H1 (cell line): ENCODE results near the gene MTARC2. TPM values are rescaled to one million over a fixed set of nuclear protein-coding genes. Genes with fewer than 3 reads are reported as not detected.

Source experiments
- CTCF ChIA-PET: fragments of 300-600 bp; sonication (Branson Sonifier 250); formaldehyde crosslinking; loops from one replicate; lab custom pipeline; 2021; ENCODE audit not compliant: partially characterized antibody; lab: Charles Lee
- POLR2A ChIA-PET: fragments of 300-600 bp; sonication (Branson Sonifier 250); formaldehyde crosslinking; loops from one replicate; lab custom pipeline; 2021; ENCODE audit warnings: inconsistent platforms; ENCODE audit not compliant: partially characterized antibody; lab: Charles Lee
- DNase-seq, 2 experiments: peaks; one replicate each; pipeline versions ENCODE4 v3.0.0 to v3.0.0-alpha.2; 2010 to 2022; ENCODE audit warnings: low spot score in 2 of 2, low read depth in 1 of 2, mixed read lengths in 1 of 2
- FAIRE-seq: peaks from 2 replicates; lab custom pipeline; 2011; peaks lifted over from hg19 to GRCh38; lab: Jason Lieb, UNC
- H2AFZ ChIP-seq: 2 replicates; pipeline ENCODE4 v1.8.1; 2012; ENCODE audit warnings: low read length, inconsistent platforms
- H2AK5ac ChIP-seq: 2 replicates; pipeline ENCODE4 v1.6.1; 2013; ENCODE audit warnings: low read depth, low read length
- H2BK120ac ChIP-seq: replicated peaks from 2 replicates; pipeline ENCODE3; 2013; ENCODE audit warnings: low read depth, low read length, inconsistent platforms
- H2BK12ac ChIP-seq: 2 replicates; pipeline ENCODE4 v1.6.1; 2013; ENCODE audit warnings: low read depth, low read length
- H2BK15ac ChIP-seq: 2 replicates; pipeline ENCODE4 v1.6.1; 2013; ENCODE audit warnings: low read length
- H2BK20ac ChIP-seq: 2 replicates; pipeline ENCODE4 v1.6.1; 2013; ENCODE audit warnings: low read length
- H2BK5ac ChIP-seq: 2 replicates; pipeline ENCODE4 v1.6.1; 2013; ENCODE audit warnings: low read depth, low read length
- H3K14ac ChIP-seq: 2 replicates; pipeline ENCODE4 v1.6.1; 2013; ENCODE audit warnings: inconsistent platforms; ENCODE audit not compliant: insufficient read length
- H3K18ac ChIP-seq: 2 replicates; pipeline ENCODE4 v1.6.1; 2013; ENCODE audit warnings: low read length; ENCODE audit errors: extremely low read depth
- H3K23ac ChIP-seq: 2 replicates; pipeline ENCODE4 v1.6.1; 2013; ENCODE audit warnings: inconsistent platforms; ENCODE audit not compliant: insufficient read length
- H3K23me2 ChIP-seq: 2 replicates; pipeline ENCODE4 v1.6.1; 2013; ENCODE audit warnings: low read depth, low read length
- H3K27ac ChIP-seq: 2 replicates; pipeline ENCODE4 v1.6.1; 2011; ENCODE audit warnings: low read depth, low read length, inconsistent platforms
- H3K27me3 ChIP-seq, 4 experiments: replicated peaks in 1 of 4; 1 replicate in 1 of 4; 2 replicates in 3 of 4; pipeline versions ENCODE4 v1.6.1 to v1.8.1; 2011 to 2013; ENCODE audit warnings: low read length in 3 of 4, mild to moderate bottlenecking in 3 of 4, inconsistent platforms in 2 of 4, mixed read lengths in 2 of 4, moderate library complexity in 1 of 4; ENCODE audit not compliant: control insufficient read depth in 3 of 4, insufficient read depth in 3 of 4; ENCODE audit errors: extremely low read depth in 1 of 4
- H3K36me3 ChIP-seq, 4 experiments: 2 replicates each; pipeline versions ENCODE4 v1.6.1 to v1.8.1; 2011 to 2013; ENCODE audit warnings: mild to moderate bottlenecking in 4 of 4, low read length in 3 of 4, moderate library complexity in 2 of 4, control low read depth in 1 of 4, inconsistent platforms in 1 of 4; ENCODE audit not compliant: insufficient read depth in 4 of 4, control insufficient read depth in 2 of 4
- H3K4ac ChIP-seq: replicated peaks from 2 replicates; pipeline ENCODE3; 2013; ENCODE audit warnings: low read length, low read depth, mixed read lengths, inconsistent platforms; ENCODE audit not compliant: insufficient read length
- H3K4me1 ChIP-seq, 4 experiments: replicated peaks in 1 of 4; 1 replicate in 1 of 4; 2 replicates in 3 of 4; pipeline versions ENCODE4 v1.6.1 to v1.8.1; 2011 to 2013; ENCODE audit warnings: low read length in 3 of 4, inconsistent platforms in 2 of 4, mixed read lengths in 1 of 4; ENCODE audit not compliant: insufficient read depth in 4 of 4, control insufficient read depth in 3 of 4
- H3K4me2 ChIP-seq, 2 experiments: 2 replicates each; pipeline versions ENCODE4 v1.6.1 to v1.8.1; 2011 to 2013; ENCODE audit warnings: low read depth in 2 of 2, low read length in 2 of 2, control low read depth in 1 of 2, inconsistent platforms in 1 of 2, mild to moderate bottlenecking in 1 of 2; ENCODE audit not compliant: insufficient read depth in 1 of 2
- H3K4me3 ChIP-seq, 4 experiments: fragments of 200-600, 300-600 bp in 1 of 4; sonication (generic), shearing (Covaris generic), sonication (Bioruptor Twin) in 1 of 4; 2 replicates each; pipeline versions ENCODE4 v1.5.1 to v1.8.1; 2011 to 2016; ENCODE audit warnings: low read length in 4 of 4, low read depth in 3 of 4, control low read depth in 2 of 4, inconsistent platforms in 2 of 4, mild to moderate bottlenecking in 2 of 4, mixed read lengths in 1 of 4, moderate library complexity in 1 of 4; ENCODE audit not compliant: insufficient read depth in 2 of 4; ENCODE audit errors: extremely low read depth in 1 of 4
- H3K56ac ChIP-seq: replicated peaks from 2 replicates; pipeline ENCODE3; 2013; ENCODE audit warnings: low read depth, mild to moderate bottlenecking, mixed read lengths, low read length, inconsistent platforms; ENCODE audit not compliant: insufficient read length
- H3K79me1 ChIP-seq: 2 replicates; pipeline ENCODE4 v1.6.1; 2013; ENCODE audit warnings: low read depth, low read length, control low read depth
- H3K79me2 ChIP-seq, 2 experiments: 2 replicates each; pipeline versions ENCODE4 v1.6.1 to v1.8.1; 2012 to 2013; ENCODE audit warnings: low read length in 2 of 2, mild to moderate bottlenecking in 2 of 2, inconsistent platforms in 1 of 2; ENCODE audit not compliant: insufficient read depth in 2 of 2, control insufficient read depth in 1 of 2
- H3K9ac ChIP-seq, 4 experiments: replicated peaks in 1 of 4; 1 replicate in 1 of 4; 2 replicates in 3 of 4; pipeline versions ENCODE4 v1.6.1 to v1.8.1; 2011 to 2013; ENCODE audit warnings: low read depth in 3 of 4, low read length in 3 of 4, control low read depth in 2 of 4, mild to moderate bottlenecking in 2 of 4, moderate library complexity in 2 of 4, inconsistent platforms in 1 of 4; ENCODE audit errors: extremely low read depth in 1 of 4
- H3K9me3 ChIP-seq, 2 experiments: 2 replicates each; pipeline versions ENCODE4 v1.6.1 to v1.8.1; 2012 to 2013; ENCODE audit warnings: mild to moderate bottlenecking in 2 of 2, moderate library complexity in 2 of 2, control low read depth in 1 of 2, inconsistent platforms in 1 of 2, low read depth in 1 of 2, low read length in 1 of 2, mixed read lengths in 1 of 2; ENCODE audit not compliant: insufficient read depth in 2 of 2
- H4K20me1 ChIP-seq, 2 experiments: replicated peaks in 1 of 2; 2 replicates each; pipeline versions ENCODE3 to v1.8.1; 2011 to 2013; ENCODE audit warnings: inconsistent platforms in 2 of 2, low read length in 2 of 2, mild to moderate bottlenecking in 1 of 2; ENCODE audit not compliant: insufficient read depth in 2 of 2, control insufficient read depth in 1 of 2
- H4K5ac ChIP-seq: 2 replicates; pipeline ENCODE4 v1.6.1; 2013; ENCODE audit warnings: low read length, low read depth, mixed read lengths, inconsistent platforms; ENCODE audit not compliant: insufficient read length
- H4K8ac ChIP-seq: 2 replicates; pipeline ENCODE4 v1.8.0; 2013; ENCODE audit warnings: mild to moderate bottlenecking, moderate library complexity, low read length, inconsistent platforms; ENCODE audit not compliant: insufficient read depth; ENCODE audit errors: extremely low read depth
- H4K91ac ChIP-seq: replicated peaks from 2 replicates; pipeline ENCODE3; 2013; ENCODE audit warnings: low read length, mixed read lengths, inconsistent platforms; ENCODE audit not compliant: insufficient read length
- CEBPB ChIP-seq: IDR thresholded peaks from 2 replicates; pipeline ENCODE4 v1.6.1; 2012; ENCODE audit warnings: low read depth, low read length
- CREB1 ChIP-seq: IDR thresholded peaks from 2 replicates; pipeline ENCODE4 v1.6.1; 2012; ENCODE audit warnings: inconsistent platforms
- MAX ChIP-seq: IDR thresholded peaks from 2 replicates; pipeline ENCODE4 v1.6.1; 2012; ENCODE audit warnings: inconsistent platforms
- NRF1 ChIP-seq: IDR thresholded peaks from 2 replicates; pipeline ENCODE4 v1.6.1; 2011; ENCODE audit warnings: mild to moderate bottlenecking, low read depth, low read length, improper control_type of control experiment
- POLR2A ChIP-seq, 2 experiments: IDR thresholded peaks; 1 replicate in 1 of 2; 2 replicates in 1 of 2; pipeline ENCODE4 v1.6.1; 2011; ENCODE audit warnings: low read depth in 2 of 2, low read length in 2 of 2, mild to moderate bottlenecking in 2 of 2; ENCODE audit errors: control extremely low read depth in 1 of 2
- RAD21 ChIP-seq, 2 experiments: IDR thresholded peaks in 1 of 2; conservative IDR thresholded peaks in 1 of 2; 2 replicates each; pipeline ENCODE4 v1.6.1; 2011; ENCODE audit warnings: low read depth in 2 of 2, low read length in 2 of 2, improper control_type of control experiment in 1 of 2, inconsistent platforms in 1 of 2, mild to moderate bottlenecking in 1 of 2, moderate library complexity in 1 of 2
- RNF2 ChIP-seq: fragments of 200-900, 300-1000 bp; sonication (generic); IDR thresholded peaks from 2 replicates; pipeline ENCODE4 v1.7.1; 2016; ENCODE audit warnings: borderline replicate concordance, low read depth, mild to moderate bottlenecking, antibody characterized with exemption, low read length; ENCODE audit not compliant: poor library complexity, severe bottlenecking; ENCODE audit errors: missing control alignments
- WGBS, 2 experiments: shearing (Covaris generic) in 1 of 2; methylation state at CpG; one replicate each; pipeline versions ENCODE4 v1.1.6 to v1.1.7; 2013 to 2015; ENCODE audit warnings: low lambda C conversion rate in 2 of 2, mixed read lengths in 2 of 2, inconsistent platforms in 1 of 2, low coverage in 1 of 2, missing lambda C conversion rate in 1 of 2; ENCODE audit not compliant: insufficient replicate concordance in 2 of 2, insufficient coverage in 1 of 2, insufficient read length in 1 of 2; ENCODE audit errors: extremely low coverage in 1 of 2, missing lambda C conversion rate in 1 of 2; 5-methylcytosine and 5-hydroxymethylcytosine counted together
- polyA plus RNA-seq, 7 experiments: library from polyadenylated mRNA; depleted of rRNA in 3 of 7; stranded (reverse) in 5 of 7; unstranded in 2 of 7; fragments of >200 nt in 5 of 7; fragments of 200-250 nt in 2 of 7; gene quantifications; 1 replicate in 5 of 7; 2 replicates in 1 of 7; 4 replicates in 1 of 7; pipeline versions ENCODE4 v1.2.1 to v1.2.3, GENCODE V29; 2011 to 2013; ENCODE audit warnings: missing spikeins in 2 of 7, mixed read lengths in 2 of 7
- total RNA-seq: library from RNA; stranded (reverse); fragmentation: NEBNext Ultra II Directional; extraction: Animal tissue kit (Norgen Biotek cat#: 25700); gene quantifications from 2 replicates; pipeline ENCODE4 v1.2.1, GENCODE V29; 2021
- TF ChIP-seq, protein P1 (sequence below): IDR thresholded peaks from 2 replicates; pipeline ENCODE4 v1.6.1; 2011; ENCODE audit warnings: low read length, improper control_type of control experiment

Gene MTARC2
- total and polyA plus RNA-seq, 2 of the 8 experiments (the other 6 are each of a cell fraction or from before 2014, with no cell fraction given): 7.2 to 7.9 TPM

- Histone ChIP-seq H3K4me3 (no peak overlapping the region), H2AFZ (no peak overlapping the region), H2BK15ac (no peak overlapping the region), H3K18ac (no peak overlapping the region), H4K8ac (no peak overlapping the region), H3K23ac (no peak overlapping the region), H2BK120ac (no peak overlapping the region), H2BK5ac (no peak overlapping the region), H3K9ac (no peak overlapping the region), H3K4me1 (no peaks in the 10 kb centered on the region), H4K20me1 (no peaks in the 10 kb centered on the region), H2AK5ac (no peak overlapping the region), H2BK20ac (no peak overlapping the region), H3K14ac (no peak overlapping the region), H3K36me3 (no peaks in the 10 kb centered on the region), H3K56ac (no peak overlapping the region), H2BK12ac (no peak overlapping the region), H3K27ac (no peak overlapping the region), H3K4ac (no peak overlapping the region), H4K5ac (no peak overlapping the region), H4K91ac (no peak overlapping the region), H3K9me3 (no peaks in the 10 kb centered on the region), H3K23me2 (no peaks in the 10 kb centered on the region), H3K79me1 (no peaks in the 10 kb centered on the region), H3K79me2 (no peaks in the 10 kb centered on the region), H3K27me3 (no peaks in the 10 kb centered on the region), H3K4me2 (no peak overlapping the region)
- ChIA-PET CTCF (interaction anchor here (1.1 to 6.0 kb wide), 2 partner anchors 9 to 11 kb away, joined by 3 to 28 read pairs; no protein-coding TSS in a partner anchor), POLR2A (no interaction called here)
- FAIRE-seq (no peak), DNase-seq (no peak)
- 86% methylated on average over 2 of the region's 3 CpGs; no CpG with 5 or more reads in 1 of the 2 experiments for WGBS, 2 experiments
- TF ChIP-seq RNF2 (no peak), RAD21 (IDR thresholded peaks at IDR 0.05 in 1 of 2, conservative IDR thresholded peaks at IDR 0.05 in 1 of 2; ENCODE audit: low read depth in 2 of 2, low read length in 2 of 2) (no peak), POLR2A (IDR thresholded peaks at IDR 0.05; ENCODE audit: control extremely low read depth in 1 of 2, low read depth in 2 of 2, low read length in 2 of 2) (no peak), CREB1 (no peak), MAX (no peak), NRF1 (no peak), CEBPB (no peak)
- TF ChIP-seq, protein P1, sequence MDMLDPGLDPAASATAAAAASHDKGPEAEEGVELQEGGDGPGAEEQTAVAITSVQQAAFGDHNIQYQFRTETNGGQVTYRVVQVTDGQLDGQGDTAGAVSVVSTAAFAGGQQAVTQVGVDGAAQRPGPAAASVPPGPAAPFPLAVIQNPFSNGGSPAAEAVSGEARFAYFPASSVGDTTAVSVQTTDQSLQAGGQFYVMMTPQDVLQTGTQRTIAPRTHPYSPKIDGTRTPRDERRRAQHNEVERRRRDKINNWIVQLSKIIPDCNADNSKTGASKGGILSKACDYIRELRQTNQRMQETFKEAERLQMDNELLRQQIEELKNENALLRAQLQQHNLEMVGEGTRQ: no peak
Measured at GRCh38 chr1:220764757-220765156, 16.6 kb downstream of the MTARC2 start.
